Cardiac septum (tissue), 1 donor: ENCODE results near the gene INPP5A. TPM values are rescaled to one million over a fixed set of nuclear protein-coding genes. Genes with fewer than 3 reads are reported as not detected.
A peak's percentile ranks its signal among the peaks of the same experiment; 100 is the strongest.

ENCODE experiments used
- DNase-seq: peaks from one replicate; pipeline ENCODE4 v3.0.0-alpha.2; 2020; ENCODE audit warnings: low spot score
- intact Hi-C: fragments of 100-400 bp; cut with DNase I; formaldehyde crosslinking; loops from one replicate; pipeline ENCODE4 v1.14.0; 2022
- total RNA-seq: library from RNA; stranded (reverse); fragmentation: NEBNext Ultra II Directional; extraction: Animal tissue kit (Norgen Biotek cat#: 25700); gene quantifications from one replicate; pipeline ENCODE4 v1.2.1, GENCODE V29; 2021
- donor health status: DM: no; HTN: no; CAD: no.

The INPP5A gene
- total RNA-seq, 1 donor from 2014 or later = 121 TPM

- intact Hi-C loops = no loop called here
- DNase-seq = peak; percentile 73
Measured at GRCh38 chr10:132641966-132642731, 104.6 kb downstream of the INPP5A start.

- no peak for DNase-seq
- intact Hi-C loops = no loop called here
Measured at GRCh38 chr10:132642732-132643008, 105.1 kb downstream of the INPP5A start.

- intact Hi-C loops = no loop called here
- peak; percentile 70 for DNase-seq
Measured at GRCh38 chr10:132643709-132644526, 106.3 kb downstream of the INPP5A start.

- peak; percentile 55 for DNase-seq
- intact Hi-C loops = no loop called here
Measured at GRCh38 chr10:132644527-132645246, 107.1 kb downstream of the INPP5A start.

- peak; percentile 35 for DNase-seq
- intact Hi-C loops = no loop called here
Measured at GRCh38 chr10:132645247-132645530, 107.6 kb downstream of the INPP5A start.

GRCh38 chr10:132645630-132646442 lies 108.2 kb downstream of the INPP5A start:
- peak; percentile 57 for DNase-seq
- intact Hi-C loops = no loop called here

GRCh38 chr10:132646443-132647097 lies 109.0 kb downstream of the INPP5A start:
- intact Hi-C loops = no loop called here
- peak; percentile 68 for DNase-seq

- peak; percentile 59 for DNase-seq
- intact Hi-C loops = no loop called here
Measured at GRCh38 chr10:132647424-132647823, 109.8 kb downstream of the INPP5A start.

- intact Hi-C loops = no loop called here
- DNase-seq = no peak
Measured at GRCh38 chr10:132648072-132648850, 110.7 kb downstream of the INPP5A start.

- intact Hi-C loops = no loop called here
- no peak for DNase-seq
Measured at GRCh38 chr10:132648851-132649528, 111.4 kb downstream of the INPP5A start.

- intact Hi-C loops = loop anchor here (10.0 kb wide), 1 partner anchor 115 kb away; no protein-coding TSS in a partner anchor
- DNase-seq = no peak
Measured at GRCh38 chr10:132649651-132650360, 112.2 kb downstream of the INPP5A start.

- intact Hi-C loops = loop anchor here (10.0 kb wide), 1 partner anchor 114 kb away; no protein-coding TSS in a partner anchor
- peak; percentile 70 for DNase-seq
Measured at GRCh38 chr10:132650611-132651250, 113.1 kb downstream of the INPP5A start.

- intact Hi-C loops = loop anchor here (10.0 kb wide), 1 partner anchor 113 kb away; no protein-coding TSS in a partner anchor
- peak; percentile 68 for DNase-seq
Measured at GRCh38 chr10:132651511-132652029, 114.0 kb downstream of the INPP5A start.

- DNase-seq = peak; percentile 14
- intact Hi-C loops = loop anchor here (10.0 kb wide), 1 partner anchor 112 kb away; no protein-coding TSS in a partner anchor
Measured at GRCh38 chr10:132652446-132652845, 114.9 kb downstream of the INPP5A start.

GRCh38 chr10:132652936-132653590 lies 115.5 kb downstream of the INPP5A start:
- DNase-seq = peak; percentile 62
- intact Hi-C loops = loop anchor here (10.0 kb wide), 1 partner anchor 112 kb away; no protein-coding TSS in a partner anchor

GRCh38 chr10:132653721-132654120 lies 116.1 kb downstream of the INPP5A start:
- intact Hi-C loops = loop anchor here (10.0 kb wide), 1 partner anchor 111 kb away; no protein-coding TSS in a partner anchor
- peak; percentile 10 for DNase-seq
